Hypothalamus (tissue), 51 donors: ENCODE data around the gene RTN4R.
"Not testable (repeated sequence)": the region's sequence is repeated elsewhere in the genome, so short reads cannot be mapped to it uniquely, and the experiment has no call there.

Experiments
- DNase-seq, 51 donors: peaks; one replicate each; lab custom pipeline; 2025; lab: John Stamatoyannopoulos, UW

RTN4R gene

GRCh38 chr22:20306646-20307447 lies 38.7 kb upstream of the RTN4R start:
- not testable (repeated sequence) for DNase-seq

GRCh38 chr22:20305894-20306645 lies 38.0 kb upstream of the RTN4R start:
- no peak for DNase-seq

DNA sequence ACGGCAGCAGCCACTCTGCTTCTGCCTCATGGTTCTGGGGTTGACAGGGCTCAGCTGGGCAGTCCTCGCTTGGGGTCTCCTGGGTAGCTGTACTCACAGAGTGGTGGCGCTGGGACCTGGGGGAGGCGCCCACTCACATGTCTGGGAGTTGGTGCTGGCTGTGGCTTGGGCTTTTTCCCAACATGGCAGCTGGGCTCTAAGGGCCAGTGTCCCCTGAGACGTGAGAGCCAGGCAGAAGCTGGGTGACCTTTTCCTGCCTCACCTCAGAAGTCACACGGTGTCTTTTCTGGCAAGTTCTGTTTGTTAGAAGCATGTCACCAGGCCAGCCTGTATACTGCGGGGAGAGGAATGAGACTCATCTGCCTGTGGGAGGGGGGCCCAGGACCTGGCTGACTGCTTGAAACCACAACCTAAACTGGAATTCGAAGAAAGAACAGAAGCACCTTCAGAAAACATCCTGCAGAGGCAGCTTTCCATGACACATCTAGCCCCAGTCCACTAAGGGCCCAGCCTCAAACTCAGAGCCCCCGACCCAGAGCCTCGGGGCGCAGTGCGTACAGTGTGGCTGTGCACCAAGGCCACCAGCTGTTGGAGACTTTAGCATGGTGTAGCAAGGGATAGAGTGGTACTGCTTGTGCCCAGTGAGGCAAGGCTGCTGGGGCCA lies 37.2 kb upstream of the RTN4R start:
- DNase-seq: not testable (repeated sequence)

- no peak for DNase-seq
These were observed 36.5 kb upstream of the RTN4R start for GRCh38 chr22:20304646-20305045.

DNA sequence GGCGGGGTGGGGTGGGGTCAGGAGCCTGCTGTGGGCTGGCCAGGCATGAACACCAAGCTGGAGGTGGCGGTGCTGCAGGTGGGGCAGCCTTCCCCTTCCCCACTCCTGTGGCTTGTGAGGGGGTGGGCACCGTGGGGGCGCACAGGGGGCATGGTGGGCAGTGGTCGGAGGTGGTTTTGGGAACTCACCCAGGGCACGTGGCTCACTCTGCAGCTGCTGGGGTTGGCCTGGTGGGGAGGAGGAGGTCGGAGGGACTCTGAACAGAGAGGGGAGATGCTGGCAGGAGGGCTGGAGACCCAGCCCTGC lies 35.1 kb upstream of the RTN4R start:
- DNase-seq: not testable (repeated sequence)

GRCh38 chr22:20302438-20303228 lies 34.5 kb upstream of the RTN4R start:
- DNase-seq: no peak

GRCh38 chr22:20299746-20300136 lies 31.6 kb upstream of the RTN4R start:
- DNase-seq: peak in 1 of 51 donors; percentile 49

DNA sequence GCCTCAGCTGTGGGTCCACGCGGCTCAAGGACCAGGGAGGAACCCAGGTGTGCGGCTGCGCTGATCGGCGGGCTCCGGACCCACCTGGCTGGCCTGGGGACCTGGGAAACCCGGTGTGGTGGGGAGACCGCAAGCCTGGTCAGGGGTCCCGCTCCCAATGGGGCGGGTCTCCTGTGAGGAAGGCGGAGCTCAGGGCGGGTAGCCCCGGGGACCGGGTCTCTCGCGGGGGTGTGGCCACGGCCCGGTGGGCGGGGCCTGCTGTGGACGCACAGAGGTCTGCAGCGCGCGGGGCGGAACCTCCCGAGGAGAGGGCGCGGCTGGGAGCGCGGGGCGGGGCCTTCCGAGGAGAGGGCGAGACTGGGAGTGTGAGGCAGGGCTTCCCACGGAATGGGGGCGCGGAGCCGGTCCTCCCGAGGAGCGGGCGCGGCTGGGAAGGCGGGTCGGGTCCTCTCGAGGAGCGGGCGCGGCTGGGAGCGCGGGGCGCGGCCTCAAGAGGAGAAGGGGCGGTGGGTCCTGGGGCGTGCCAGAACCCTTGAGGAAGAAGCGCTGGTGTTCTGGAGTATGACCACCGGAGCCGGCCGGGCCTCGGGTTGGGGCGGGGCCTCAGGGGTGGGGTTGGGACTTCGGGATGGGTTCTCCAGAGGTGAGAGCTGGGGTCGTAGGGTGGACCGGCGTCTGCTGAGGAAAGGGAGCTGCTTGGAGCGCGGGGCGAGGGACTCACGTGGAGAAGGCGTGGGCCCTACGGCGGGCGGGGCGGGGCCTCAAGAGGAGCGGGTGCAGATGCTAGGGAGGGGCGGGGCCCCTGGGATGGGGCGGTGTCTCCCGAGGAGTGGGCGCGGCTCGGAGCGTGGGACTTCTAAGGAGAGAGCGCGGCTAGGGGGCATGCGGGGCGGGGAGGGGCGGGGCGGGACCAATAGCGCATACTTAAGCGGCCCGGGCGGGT lies 31.0 kb upstream of the RTN4R start:
- DNase-seq: peak in 28 of 51 donors; percentile 13 to 65 (median 35)

- no peak for DNase-seq
These were observed 30.1 kb upstream of the RTN4R start for GRCh38 chr22:20298110-20298802.

- DNase-seq: no peak
These were observed 29.4 kb upstream of the RTN4R start for GRCh38 chr22:20297414-20298109.

DNA sequence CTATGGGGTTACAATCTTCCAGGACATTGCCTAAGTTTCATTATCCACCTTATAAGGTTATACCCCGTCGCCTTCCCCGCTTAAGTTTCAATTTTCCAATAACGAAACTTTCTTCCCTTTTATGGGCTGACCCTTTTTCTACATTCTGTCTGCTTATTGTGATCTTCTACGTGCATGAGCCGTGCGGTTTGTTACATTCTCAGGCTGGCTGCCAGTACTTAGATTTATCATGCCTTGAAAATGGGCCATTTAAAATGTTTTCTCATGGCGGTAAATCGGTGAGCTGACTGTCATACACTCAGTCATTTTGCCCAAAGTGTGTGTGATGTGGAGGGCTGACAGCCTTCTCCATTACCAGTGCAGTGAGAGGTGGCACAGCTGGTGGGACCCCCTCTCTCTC lies 28.5 kb upstream of the RTN4R start:
- no peak for DNase-seq

GRCh38 chr22:20295262-20296064 lies 27.3 kb upstream of the RTN4R start:
- no peak for DNase-seq

- DNase-seq: no peak
These were observed 24.6 kb upstream of the RTN4R start for GRCh38 chr22:20292673-20293232.

GRCh38 chr22:20292108-20292507 lies 24.0 kb upstream of the RTN4R start:
- no peak for DNase-seq

DNA sequence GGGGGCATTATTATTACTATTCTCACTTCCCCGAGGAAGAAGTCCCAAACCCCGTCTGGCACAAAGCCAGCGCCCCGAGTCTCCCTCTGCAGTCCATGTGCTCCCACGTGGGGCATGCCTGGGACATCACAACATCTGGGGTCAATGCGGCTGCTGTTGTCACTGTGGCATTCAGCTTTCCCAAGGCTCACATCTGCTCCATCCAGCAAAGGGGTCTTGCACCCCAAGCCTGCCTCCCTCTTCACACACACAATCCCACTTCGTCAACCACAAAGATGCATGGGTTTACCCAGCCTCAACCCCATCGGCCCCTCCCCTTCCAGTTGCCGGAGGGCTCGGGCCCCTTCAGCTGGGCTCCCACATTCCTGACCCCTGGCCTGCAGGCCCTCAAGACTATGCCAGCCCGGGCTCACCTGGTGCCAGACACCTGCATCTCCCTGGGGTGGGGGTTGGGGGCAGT lies 23.5 kb upstream of the RTN4R start:
- DNase-seq: no peak

DNA sequence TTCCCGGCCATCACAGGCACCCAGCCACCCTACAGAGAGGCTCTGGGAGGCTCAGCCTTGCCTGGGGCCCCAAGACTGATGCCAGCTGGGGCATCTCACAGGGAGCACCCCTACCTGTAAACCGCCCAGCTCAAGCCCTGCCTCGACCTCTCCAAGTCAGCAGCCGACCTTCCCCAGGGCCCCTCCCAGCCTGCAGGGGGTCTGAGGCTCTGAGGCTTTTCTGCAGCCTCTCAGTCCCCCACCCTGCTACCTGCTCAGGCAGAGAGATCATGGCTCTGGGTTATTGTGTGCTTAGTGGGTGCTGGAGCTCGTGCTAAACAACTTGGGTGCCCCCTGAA lies 23.1 kb upstream of the RTN4R start:
- DNase-seq: no peak

- no peak for DNase-seq
These were observed 22.6 kb upstream of the RTN4R start for GRCh38 chr22:20290578-20291248.
